BLaER1 (cell line): ENCODE data around the gene ODAD4.

Experiments
- H3K27ac ChIP-seq: shearing (Covaris generic); formaldehyde crosslinking; 2 replicates; pipeline ENCODE4 v1.8.1; 2022
- H3K27me3 ChIP-seq: shearing (Covaris generic); formaldehyde crosslinking; 2 replicates; pipeline ENCODE4 v1.8.1; 2022
- H3K36me3 ChIP-seq: shearing (Covaris generic); formaldehyde crosslinking; 2 replicates; pipeline ENCODE4 v1.8.1; 2022
- H3K4me1 ChIP-seq: shearing (Covaris generic); formaldehyde crosslinking; 2 replicates; pipeline ENCODE4 v1.8.1; 2022
- H3K4me2 ChIP-seq: shearing (Covaris generic); formaldehyde crosslinking; 2 replicates; pipeline ENCODE4 v1.8.1; 2022
- H3K4me3 ChIP-seq: shearing (Covaris generic); formaldehyde crosslinking; 2 replicates; pipeline ENCODE4 v1.8.1; 2022
- H3K9ac ChIP-seq: shearing (Covaris generic); formaldehyde crosslinking; 2 replicates; pipeline ENCODE4 v1.8.1; 2022
- H3K9me3 ChIP-seq: shearing (Covaris generic); formaldehyde crosslinking; 2 replicates; pipeline ENCODE4 v1.8.1; 2022
- H4K20me1 ChIP-seq: shearing (Covaris generic); formaldehyde crosslinking; 2 replicates; pipeline ENCODE4 v1.8.1; 2022
- Cebpa-rat ChIP-seq: shearing (Covaris generic); IDR thresholded peaks from 2 replicates; pipeline ENCODE4 v1.8.1; 2022

Gene ODAD4

GRCh38 chr17:41957031-41957868 is 26.8 kb downstream of the ODAD4 start:
- no peaks in the 10 kb centered on the region for H3K36me3 ChIP-seq
- H3K27me3 ChIP-seq, result no peaks in the 10 kb centered on the region
- H3K9me3 ChIP-seq, result no peaks in the 10 kb centered on the region
- no peak overlapping the region for H3K27ac ChIP-seq
- TF ChIP-seq Cebpa-rat, result no peak
- H3K4me2 ChIP-seq, result peak overlapping the region; percentile 3
- H3K4me1 ChIP-seq, result peaks cover 36% of the 10 kb centered on the region
- no peaks in the 10 kb centered on the region for H4K20me1 ChIP-seq
- no peak overlapping the region for H3K4me3 ChIP-seq
- no peak overlapping the region for H3K9ac ChIP-seq

- H3K9me3 ChIP-seq, result no peaks in the 10 kb centered on the region
- no peak for TF ChIP-seq Cebpa-rat
These were observed 27.5 kb downstream of the ODAD4 start for GRCh38 chr17:41957869-41958439.

GRCh38 chr17:41959030-41959335 is 28.6 kb downstream of the ODAD4 start:
- no peak for TF ChIP-seq Cebpa-rat
- Histone ChIP-seq H3K27me3 (no peaks in the 10 kb centered on the region), H4K20me1 (no peaks in the 10 kb centered on the region), H3K4me3 (no peak overlapping the region), H3K9ac (peak overlapping the region; percentile 29; the same call in 1 of the 2 replicates), H3K36me3 (no peaks in the 10 kb centered on the region), H3K27ac (peak overlapping the region; percentile 38; the same call in 1 of the 2 replicates), H3K4me2 (peak overlapping the region; percentile 26; the same call in 1 of the 2 replicates), H3K9me3 (no peaks in the 10 kb centered on the region), H3K4me1 (peaks cover 48% of the 10 kb centered on the region)

More at GRCh38 chr17:41957869-41958439, 27.5 kb downstream of the ODAD4 start:
- Histone ChIP-seq H3K27me3 (no peaks in the 10 kb centered on the region), H3K36me3 (no peaks in the 10 kb centered on the region), H3K4me1 (peaks cover 43% of the 10 kb centered on the region), H3K4me3 (no peak overlapping the region), H3K9ac (no peak overlapping the region), H3K27ac (no peak overlapping the region), H3K4me2 (peak overlapping the region; percentile 3; the same call in 1 of the 2 replicates), H4K20me1 (no peaks in the 10 kb centered on the region)

DNA sequence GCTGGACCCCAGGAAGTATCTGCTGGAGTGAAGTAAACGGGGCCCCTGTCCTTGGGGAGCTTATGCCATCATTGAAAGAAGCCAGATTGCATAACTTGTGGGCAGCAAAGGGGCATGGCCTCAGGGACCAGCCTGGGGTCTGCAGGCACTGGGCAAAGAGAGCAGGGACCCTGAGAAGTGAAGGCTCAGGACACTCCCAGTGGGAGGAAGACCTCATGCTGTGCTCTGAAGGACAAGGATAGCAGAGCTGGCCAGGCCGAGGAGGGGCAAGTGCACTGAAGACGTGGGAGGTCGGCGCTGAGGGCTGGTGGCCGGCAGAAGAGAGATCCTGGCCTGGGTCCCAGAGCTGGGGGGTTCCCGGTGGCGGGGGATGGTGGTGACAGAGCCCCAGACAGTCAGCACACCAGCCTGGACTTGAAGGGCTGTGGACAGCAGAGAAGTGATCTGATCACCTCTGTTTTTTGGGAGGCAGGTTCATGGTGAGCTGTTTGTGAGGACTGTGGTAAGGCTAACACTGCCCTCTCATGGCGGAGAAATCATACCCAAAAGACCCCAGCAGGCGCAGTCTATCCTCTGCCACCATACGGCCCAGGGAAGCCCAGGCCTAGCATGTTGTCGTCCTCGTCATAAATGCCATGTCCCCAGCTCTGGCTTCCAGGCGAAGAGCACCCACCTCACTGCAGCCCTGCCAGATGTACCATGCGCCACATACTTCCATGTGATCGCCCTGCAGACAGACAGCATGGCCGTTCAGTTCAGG is 29.1 kb downstream of the ODAD4 start:
- H3K9ac ChIP-seq, result peak overlapping the region; percentile 29; the same call in 1 of the 2 replicates
- peaks cover 52% of the 10 kb centered on the region for H3K4me1 ChIP-seq
- no peaks in the 10 kb centered on the region for H3K9me3 ChIP-seq
- H3K27me3 ChIP-seq, result no peaks in the 10 kb centered on the region
- no peak overlapping the region for H3K4me3 ChIP-seq
- H3K4me2 ChIP-seq, result peak overlapping the region; percentile 26; the same call in 1 of the 2 replicates
- H3K27ac ChIP-seq, result peak overlapping the region; percentile 38; the same call in 1 of the 2 replicates
- TF ChIP-seq Cebpa-rat, result 0 out of 2 replicates have a peak, but pooled peaks have one; percentile 31
- H4K20me1 ChIP-seq, result no peaks in the 10 kb centered on the region
- no peaks in the 10 kb centered on the region for H3K36me3 ChIP-seq

- Histone ChIP-seq H4K20me1 (no peaks in the 10 kb centered on the region), H3K27me3 (no peaks in the 10 kb centered on the region), H3K4me1 (peaks cover 70% of the 10 kb centered on the region), H3K9me3 (no peaks in the 10 kb centered on the region), H3K36me3 (no peaks in the 10 kb centered on the region), H3K4me3 (no peak overlapping the region), H3K9ac (peak overlapping the region; percentile 44; the same call in 1 of the 2 replicates), H3K4me2 (peak overlapping the region; percentile 69), H3K27ac (peak overlapping the region; percentile 42; the same call in 1 of the 2 replicates)
- no peak for TF ChIP-seq Cebpa-rat
These were observed 31.7 kb downstream of the ODAD4 start for GRCh38 chr17:41962111-41962510.

DNA sequence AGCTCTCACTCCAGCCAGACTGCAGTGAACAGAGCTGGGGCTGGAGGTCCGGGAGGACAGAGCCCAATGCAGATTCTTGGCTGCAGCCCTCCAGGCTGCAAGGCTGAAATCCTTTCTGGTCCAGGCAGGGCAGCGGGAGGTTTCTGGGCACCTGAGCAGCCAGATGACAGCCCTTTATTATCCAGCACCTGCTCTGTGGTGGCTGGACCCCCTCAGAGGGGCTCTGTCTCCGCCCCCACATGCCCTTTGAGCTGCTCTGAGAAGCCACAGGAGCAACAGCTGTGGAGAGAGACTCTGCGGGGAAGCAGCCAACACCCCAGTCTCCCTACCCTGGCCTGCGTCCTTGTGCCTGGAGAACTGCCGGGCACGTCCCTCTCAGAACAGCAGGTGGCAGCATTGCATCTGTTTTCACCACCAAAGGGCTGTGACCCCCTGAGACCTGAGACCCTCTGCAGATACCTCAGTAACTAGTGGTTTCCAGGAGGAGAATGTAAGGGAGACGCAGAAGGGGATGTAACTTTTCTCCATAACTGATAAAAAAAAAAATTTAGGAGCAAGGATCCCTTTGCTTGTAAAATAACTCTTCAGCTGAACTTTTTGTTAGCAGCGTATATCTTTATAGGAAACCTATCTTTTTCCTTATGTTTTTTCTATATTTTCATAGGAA is 32.5 kb downstream of the ODAD4 start:
- H3K4me2 ChIP-seq, result peak overlapping the region; percentile 69
- H3K9me3 ChIP-seq, result no peaks in the 10 kb centered on the region
- peaks cover 72% of the 10 kb centered on the region for H3K4me1 ChIP-seq
- peaks cover 2% of the 10 kb centered on the region for H3K36me3 ChIP-seq
- TF ChIP-seq Cebpa-rat, result no peak
- H4K20me1 ChIP-seq, result peaks cover 6% of the 10 kb centered on the region
- H3K27ac ChIP-seq, result peak overlapping the region; percentile 42; the same call in 1 of the 2 replicates
- peak overlapping the region; percentile 44; the same call in 1 of the 2 replicates for H3K9ac ChIP-seq
- no peaks in the 10 kb centered on the region for H3K27me3 ChIP-seq
- H3K4me3 ChIP-seq, result no peak overlapping the region

GRCh38 chr17:41965694-41966462 is 35.5 kb downstream of the ODAD4 start:
- Histone ChIP-seq H3K36me3 (peaks cover 31% of the 10 kb centered on the region), H3K9ac (peak overlapping the region; percentile 98), H4K20me1 (peaks cover 36% of the 10 kb centered on the region), H3K4me1 (peaks cover 78% of the 10 kb centered on the region), H3K4me3 (peak overlapping the region; percentile 92), H3K9me3 (no peaks in the 10 kb centered on the region), H3K27me3 (no peaks in the 10 kb centered on the region), H3K4me2 (peak overlapping the region; percentile 96), H3K27ac (peak overlapping the region; percentile 97)
- TF ChIP-seq Cebpa-rat, result no peak

DNA sequence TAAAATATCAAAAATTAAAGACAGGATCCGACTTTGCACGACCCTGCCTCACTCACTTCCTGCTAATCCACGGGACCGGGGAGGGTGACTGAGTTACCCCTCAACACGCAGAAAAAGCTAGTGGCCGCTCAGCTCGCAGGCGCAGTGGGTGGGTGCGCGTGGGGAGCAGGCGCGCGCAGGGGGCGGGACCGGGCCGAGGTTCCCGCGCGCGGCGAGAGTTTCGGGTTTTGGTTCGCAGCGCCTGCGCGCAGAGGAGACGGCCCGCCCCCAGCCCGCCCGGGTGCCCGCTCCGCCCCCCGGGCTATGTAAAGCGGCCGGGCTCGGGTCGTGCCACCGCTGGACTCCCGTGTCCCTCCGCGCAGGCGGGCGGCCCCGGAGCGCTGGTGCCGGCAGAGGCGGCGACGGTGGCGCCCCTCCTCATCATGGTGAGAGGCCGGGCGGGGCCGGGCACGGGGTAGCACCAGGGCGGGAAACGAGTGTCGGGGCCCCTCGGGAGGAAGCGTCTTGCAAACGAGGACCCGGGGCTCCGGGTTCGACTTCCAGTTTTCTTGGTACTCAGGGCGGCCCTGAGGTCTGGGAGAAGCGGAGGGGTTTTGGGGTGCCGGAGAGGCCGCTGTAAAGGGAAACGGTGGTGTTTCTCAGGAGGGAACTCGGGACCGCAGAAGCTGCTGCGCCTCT is 36.2 kb downstream of the ODAD4 start, which contains the start of gene CNP:
Gene CNP (plus strand): TSS at position 333 of the 678 bp plus-strand sequence. CDS start 90 bp downstream, at position 423.
- Histone ChIP-seq H3K9ac (peak within 1 kb of the TSS; percentile 98), H3K4me1 (peaks cover 81% of the 10 kb centered on the region), H3K27ac (peak within 1 kb of the TSS; percentile 97), H3K9me3 (no peaks in the 10 kb centered on the region), H3K4me2 (peak within 1 kb of the TSS; percentile 96), H3K4me3 (peak within 1 kb of the TSS; percentile 92), H4K20me1 (peaks cover 43% of the 10 kb centered on the region), H3K36me3 (peaks cover 38% of the 10 kb centered on the region), H3K27me3 (no peaks in the 10 kb centered on the region)
- no peak for TF ChIP-seq Cebpa-rat
